AML-193 (cell line): ENCODE results near the gene OR6C68.
"Not testable (repeated sequence)": the region's sequence is repeated elsewhere in the genome, so short reads cannot be mapped to it uniquely, and the experiment has no call there.

Source experiments
- DNase-seq, 2 experiments: peaks; one replicate each; lab custom pipeline; 2025; lab: John Stamatoyannopoulos, UW

The OR6C68 gene

DNA sequence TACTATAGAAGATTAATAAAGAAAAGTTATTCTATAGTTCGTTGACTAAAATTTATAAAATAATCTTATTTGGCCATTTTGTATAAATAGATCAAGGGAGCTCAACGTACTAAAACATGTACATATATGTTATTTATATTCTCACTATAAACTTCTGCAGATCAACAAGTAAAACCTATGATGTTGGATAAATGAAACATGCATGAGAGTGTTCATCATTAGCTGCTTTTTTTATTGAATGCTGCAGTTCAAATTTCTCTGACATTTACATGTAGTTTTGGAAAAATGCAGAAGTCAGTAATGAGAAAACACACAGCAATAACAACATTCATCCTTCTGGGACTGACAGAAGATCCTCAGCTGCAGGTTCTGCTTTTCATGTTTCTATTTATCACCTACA lies at the start of gene OR6C68:
Gene OR6C68 (plus strand): TSS at position 301 of the 400 bp plus-strand sequence. CDS start 0 bp downstream, at position 301.
- no peak for DNase-seq

DNA sequence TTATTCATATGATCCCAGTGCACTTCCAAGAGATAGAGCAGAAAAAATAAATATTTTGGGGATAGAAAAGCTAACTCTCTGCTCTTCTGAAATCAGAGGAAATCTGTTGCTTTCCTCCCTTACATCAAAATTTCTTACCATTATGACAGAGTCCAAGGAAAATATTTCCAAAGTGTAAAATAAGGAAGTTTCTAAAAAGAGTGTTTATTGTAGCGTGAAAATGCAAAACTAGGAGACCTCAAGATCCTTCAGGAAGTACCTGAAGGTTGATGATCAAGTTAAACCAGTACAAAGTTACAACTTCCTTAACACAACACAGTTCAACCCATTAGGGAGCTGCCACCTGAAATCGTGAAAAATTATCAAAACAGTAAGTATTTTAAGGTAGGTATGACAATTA lies 48.4 kb upstream of the OR6C68 start, which contains the start of gene OR6C2:
Gene OR6C2 (plus strand): TSS at position 301 of the 400 bp plus-strand sequence. CDS start 8,138 bp downstream, outside the sequence.
- DNase-seq = no peak

DNA sequence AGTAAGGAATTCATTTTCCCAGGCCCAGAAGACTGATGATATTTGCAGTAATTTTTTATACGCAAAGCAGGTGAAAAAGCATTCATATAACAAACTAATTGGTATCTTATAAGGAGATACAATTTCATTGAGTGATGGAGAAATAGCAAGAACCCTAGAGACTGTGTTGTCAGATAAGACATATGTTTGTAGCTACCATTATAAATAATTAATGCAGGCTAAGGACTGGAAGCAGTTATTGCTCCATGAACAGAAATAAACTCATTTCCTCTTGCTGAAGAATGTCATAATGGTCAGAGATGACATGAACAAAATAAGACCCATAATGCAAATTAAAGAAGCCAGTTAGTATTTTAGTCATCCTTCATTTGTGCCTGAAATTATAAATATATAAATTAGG lies 46.8 kb upstream of the OR6C68 start:
- no peak for DNase-seq

DNA sequence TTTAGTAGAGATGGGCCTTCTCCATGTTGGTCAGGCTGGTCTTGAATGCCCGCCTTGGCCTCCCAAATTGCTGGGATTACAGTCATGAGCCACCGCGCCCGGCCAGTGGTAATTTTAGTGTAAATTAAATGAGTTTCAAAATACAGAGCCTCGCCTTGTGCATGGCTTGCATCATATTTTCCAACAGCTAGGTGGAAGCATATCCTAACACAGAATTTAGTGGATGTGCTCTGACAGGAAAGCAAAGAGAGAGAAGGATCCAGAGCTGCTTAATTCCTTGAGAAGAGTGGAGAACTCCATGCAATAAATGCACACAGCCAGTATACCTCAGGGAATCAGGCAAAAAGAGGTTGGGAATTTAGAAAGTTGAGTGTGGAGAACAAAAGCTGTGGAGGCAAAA lies 45.9 kb upstream of the OR6C68 start:
- DNase-seq = no peak

DNA sequence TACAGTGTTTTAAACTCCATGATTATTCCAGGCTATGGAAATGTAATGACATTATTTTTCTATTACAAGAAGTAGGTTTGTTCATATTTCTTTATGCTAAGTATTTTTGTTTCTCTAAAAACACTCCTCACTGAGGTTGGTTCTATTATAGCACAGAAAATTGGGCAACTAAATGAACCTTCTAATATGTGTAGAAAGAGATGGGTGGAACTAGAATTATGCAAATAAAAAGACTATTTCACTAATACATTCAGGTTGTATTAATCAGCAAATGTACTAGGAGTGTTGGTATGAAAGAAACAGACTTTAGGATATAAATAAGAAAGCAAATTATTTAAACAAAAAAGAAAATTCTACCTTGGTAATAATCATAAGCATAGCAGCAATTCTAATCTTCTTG lies 43.4 kb upstream of the OR6C68 start:
- no peak for DNase-seq

DNA sequence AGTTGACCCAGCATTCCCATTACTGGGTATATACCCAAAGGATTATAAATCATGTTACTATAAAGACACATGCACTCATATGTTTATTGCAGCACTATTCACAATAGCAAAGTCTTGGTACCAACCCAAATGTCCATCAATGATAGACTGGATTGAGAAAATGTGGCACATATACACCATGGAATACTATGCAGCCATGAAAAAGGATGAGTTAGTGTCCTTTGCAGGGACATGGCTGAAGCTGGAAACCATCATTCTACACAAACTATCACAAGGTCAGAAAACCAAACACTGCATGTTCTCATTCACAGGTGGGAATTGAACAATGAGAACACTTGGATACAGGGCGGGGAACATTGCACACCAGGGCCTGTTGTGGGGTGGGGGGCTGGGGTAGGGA lies 27.3 kb upstream of the OR6C68 start:
- DNase-seq = not testable (repeated sequence)

DNA sequence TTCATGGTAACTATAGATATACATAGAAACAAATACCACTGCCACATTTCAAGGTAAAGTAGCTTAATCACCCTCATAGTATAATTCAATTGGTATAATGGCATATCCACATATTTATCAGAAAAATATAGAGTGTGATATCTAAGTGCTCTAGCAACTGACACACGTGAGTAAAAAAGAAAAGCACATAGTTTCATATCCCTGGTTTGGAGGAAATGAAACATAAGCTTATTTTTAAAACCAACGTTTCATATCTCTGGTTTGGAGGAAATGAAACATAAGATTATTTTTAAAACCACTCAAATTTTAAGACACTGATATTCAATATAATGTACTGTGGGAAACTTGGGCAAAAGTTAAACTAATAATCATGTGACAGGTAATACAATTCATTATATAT lies 24.3 kb upstream of the OR6C68 start:
- no peak for DNase-seq

DNA sequence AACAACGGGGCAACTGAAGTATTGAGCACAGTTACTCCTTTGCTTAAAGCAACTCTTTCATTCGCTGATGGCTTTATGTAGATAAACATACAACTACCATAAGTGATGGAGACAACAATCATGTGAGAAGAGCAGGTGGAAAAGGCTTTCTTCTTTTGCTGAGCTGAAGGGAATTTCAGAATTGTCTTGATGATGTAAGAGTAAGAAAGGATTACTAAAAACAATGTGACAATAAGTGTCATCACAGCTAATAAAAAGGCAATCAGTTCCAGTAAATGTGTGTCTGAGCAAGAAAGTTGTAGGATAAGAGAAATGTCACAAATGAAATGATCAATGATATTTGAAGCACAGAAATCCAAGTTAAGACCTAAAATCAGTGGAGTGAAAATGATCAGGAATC lies 22.9 kb upstream of the OR6C68 start:
- no peak for DNase-seq

DNA sequence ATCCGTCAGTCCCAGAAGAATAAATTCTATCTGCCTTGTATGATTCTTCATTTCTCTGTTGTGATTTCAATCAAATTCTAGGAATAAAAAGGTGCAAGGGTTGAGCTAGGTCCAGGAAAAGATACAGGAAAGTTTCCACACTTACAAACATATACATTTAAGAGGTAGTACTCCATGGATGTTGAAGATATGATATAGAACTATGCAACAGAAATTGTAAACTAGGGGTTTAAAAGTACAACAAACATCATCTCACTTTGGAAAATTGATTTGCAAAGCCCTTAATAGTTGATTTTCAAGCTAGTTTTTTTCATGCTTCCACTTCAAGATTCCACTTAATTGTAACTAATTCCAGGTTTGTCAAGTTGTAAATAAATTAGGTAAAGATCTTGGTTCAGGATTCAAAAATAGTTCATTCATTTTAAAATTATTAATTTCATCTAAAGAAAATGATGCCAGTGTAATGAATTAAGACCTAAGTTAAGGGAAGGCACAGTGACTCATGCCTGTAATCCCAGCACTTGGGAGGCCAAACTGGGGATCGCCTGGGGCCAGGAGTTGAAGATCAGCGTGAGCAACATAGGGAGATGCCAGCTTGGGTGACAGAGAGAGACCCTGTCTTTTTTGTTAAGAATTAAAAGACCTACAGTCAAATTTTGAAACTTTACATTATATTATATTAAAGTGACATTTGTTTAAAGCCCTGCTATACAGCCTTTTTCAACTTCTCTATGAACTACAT lies 21.9 kb upstream of the OR6C68 start, which contains the start of gene OR6C70:
Gene OR6C70 (minus strand): TSS at position 51 of the 742 bp plus-strand sequence. CDS start 0 bp downstream, at position 51.
- no peak for DNase-seq

DNA sequence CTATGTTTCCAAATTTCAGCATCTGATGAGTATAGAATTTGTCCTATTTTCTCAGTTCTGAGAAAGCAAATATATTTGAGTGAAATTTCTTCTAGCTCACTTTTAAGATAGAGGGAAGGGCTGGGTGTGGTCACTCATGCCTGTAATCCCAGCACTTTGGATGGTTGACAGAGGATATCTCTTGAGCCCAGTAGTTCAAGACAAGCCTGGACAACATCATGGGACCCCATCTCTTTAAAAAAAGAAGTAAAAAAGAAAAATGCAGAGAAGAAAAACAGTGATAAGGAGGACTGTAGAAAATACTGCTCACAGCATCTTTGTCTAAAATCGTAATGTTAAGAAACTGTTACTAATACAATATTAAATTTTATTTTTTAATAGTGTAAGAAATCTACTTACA lies 19.9 kb upstream of the OR6C68 start:
- no peak for DNase-seq

DNA sequence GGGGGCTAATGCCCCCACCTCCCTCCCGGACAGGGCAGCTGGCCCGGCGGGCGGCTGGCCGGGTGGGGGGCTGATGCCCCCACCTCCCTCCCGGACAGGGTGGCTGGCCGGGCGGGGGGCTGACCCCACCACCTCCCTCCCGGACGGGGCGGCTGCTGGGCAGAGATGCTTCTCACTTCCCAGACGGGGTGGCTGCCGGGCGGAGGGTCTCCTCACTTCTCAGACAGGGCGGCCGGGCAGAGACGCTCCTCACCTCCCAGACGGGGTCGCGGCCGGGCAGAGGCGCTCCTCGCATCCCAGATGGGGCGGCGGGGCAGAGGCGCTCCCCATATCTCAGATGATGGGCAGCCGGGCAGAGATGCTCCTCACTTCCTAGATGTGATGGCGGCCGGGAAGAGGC lies 13.0 kb upstream of the OR6C68 start:
- DNase-seq = not testable (repeated sequence)

DNA sequence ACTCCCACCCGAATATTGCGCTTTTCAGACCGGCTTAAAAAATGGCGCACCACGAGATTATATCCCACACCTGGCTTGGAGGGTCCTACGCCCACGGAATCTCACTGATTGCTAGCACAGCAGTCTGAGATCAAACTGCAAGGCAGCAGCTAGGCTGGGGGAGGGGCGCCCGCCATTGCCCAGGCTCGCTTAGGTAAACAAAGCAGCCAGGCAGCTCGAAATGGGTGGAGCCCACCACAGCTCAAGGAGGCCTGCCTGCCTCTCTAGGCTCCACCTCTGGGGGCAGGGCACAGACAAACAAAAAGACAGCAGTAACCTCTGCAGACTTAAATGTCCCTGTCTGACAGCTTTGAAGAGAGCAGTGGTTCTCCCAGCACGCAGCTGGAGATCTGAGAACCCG lies 7.9 kb upstream of the OR6C68 start:
- DNase-seq = not testable (repeated sequence)

DNA sequence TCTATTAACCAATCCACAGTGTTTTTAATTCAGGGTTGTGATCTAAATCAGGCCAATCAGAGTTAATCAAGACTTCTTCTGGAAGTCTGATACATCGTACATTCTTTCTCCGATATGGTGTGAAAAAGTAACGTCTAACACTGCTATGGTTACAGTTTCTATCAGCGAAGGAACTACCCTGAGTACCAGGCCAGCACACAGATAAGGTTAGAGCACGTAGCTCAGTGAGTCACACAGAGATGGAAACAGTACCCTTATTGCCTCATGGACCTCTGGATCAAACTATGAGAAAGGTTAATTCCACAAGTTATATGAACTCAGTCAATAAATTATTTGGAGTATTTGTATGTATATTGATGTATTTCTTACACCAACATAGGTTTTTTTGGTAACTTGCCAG lies 3.3 kb downstream of the OR6C68 start:
- no peak for DNase-seq

DNA sequence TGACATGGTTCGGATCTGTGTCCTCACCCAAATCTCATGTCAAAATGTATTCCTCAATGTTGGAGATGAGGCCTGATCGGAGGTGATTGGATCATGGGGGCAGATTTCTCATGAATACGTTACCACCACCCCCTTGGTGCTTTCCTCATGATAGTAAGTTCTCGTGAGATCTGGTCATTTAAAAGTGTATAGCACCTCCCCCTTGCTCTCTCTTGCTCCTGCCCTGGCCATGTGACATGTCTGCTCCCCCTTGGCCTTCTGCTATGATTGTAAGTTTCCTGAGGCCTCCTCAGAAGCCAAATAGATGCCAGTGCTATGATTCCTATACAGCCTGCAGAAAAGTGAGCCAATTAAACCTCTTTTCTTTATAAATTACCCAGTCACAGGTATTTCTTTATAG lies 7.1 kb downstream of the OR6C68 start:
- no peak for DNase-seq

DNA sequence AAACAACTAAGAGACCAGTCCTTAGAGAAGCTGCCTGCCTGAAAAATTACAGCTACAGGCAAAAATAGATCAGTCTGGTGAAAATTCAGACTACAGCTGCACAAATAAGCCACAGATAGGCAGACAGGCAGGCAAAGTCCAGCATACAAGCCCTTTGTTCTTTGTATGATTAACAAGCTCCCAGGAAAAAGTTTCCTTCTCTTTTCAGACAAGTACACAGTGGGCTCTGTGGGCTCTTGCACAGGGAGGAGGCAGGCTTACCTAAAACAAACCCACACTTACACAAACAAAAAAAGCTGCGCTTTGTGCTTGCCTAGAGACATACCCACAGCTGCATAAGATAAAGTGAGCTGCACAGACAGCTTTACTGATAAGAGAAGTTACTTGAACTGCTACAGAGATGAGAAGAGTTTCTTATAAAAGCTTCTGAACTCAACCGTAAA lies 7.7 kb downstream of the OR6C68 start:
- DNase-seq = no peak

DNA sequence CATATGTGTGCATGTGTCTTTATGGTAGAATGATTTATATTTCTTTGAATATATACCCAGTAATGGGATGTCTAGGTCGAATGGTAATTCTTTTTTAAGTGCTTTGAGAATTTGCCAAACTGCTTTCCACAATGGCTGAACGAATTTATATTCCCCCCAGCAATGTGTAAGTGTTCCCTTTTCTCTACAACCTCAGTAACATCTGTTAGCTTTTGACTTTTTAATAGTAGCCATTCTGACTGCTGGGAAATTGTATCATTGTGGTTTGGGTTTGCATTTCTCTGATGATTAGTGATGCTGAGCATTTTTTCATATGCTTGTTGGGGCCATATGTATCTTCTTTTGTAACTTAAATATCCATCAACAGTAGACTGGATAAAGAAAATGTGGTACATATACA lies 9.4 kb downstream of the OR6C68 start:
- DNase-seq = no peak

DNA sequence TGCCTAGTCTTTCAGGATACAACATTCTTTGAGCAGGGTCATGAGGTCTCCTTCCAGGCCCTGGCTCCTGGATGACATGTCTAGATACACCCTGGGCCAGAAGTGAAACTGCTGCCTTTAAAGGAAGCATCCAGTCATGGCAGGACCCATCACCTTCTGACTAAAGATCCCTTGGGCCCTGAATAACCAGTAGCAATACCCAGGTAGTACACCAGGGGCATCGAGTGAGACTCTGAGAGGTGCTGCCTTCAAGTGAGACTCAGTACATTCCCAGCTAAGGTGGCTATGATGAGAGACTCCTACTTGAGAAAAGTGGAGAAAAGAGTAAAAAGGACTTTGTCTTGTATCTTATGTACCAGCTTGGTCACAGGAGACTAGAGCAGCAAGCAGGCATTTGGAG lies 23.5 kb downstream of the OR6C68 start:
- DNase-seq = no peak

DNA sequence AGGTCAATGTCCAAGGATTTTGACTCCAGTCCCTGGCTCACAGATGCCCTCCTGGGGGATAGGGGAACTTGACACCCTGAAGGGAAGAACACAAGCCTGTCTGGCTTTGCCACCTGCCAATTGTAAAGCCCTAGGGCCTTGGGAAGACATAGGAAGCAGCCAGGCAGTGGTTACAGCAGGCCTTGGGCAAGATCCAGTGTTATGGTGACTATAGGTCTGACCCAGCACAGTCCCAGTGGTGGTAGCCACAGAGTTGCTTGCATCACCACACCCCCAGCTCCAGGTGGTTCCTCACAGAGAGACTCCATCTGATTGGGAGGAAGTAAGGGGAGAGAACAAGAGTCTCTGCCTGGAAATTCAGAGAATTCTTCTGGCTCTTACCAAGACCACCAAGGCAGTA lies 24.2 kb downstream of the OR6C68 start:
- no peak for DNase-seq
